GM23338 (cell line): ENCODE measurements around the gene WNT7A.

ENCODE experiments used
- CREB1 ChIP-seq: fragments of 250-450 bp; sonication (Bioruptor Pico); IDR thresholded peaks from 2 replicates; pipeline ENCODE4 v1.5.0; 2020; ENCODE audit warnings: low read depth, mild to moderate bottlenecking, moderate library complexity
- CTCF ChIP-seq, 2 experiments: fragments of 200-600 bp in 1 of 2; sonication (generic) in 1 of 2; conservative IDR thresholded peaks; 2 replicates each; pipeline versions ENCODE4 v1.5.1 to v1.6.1; 2016 to 2017; ENCODE audit warnings: antibody characterized with exemption in 2 of 2, low read depth in 2 of 2, mild to moderate bottlenecking in 2 of 2, moderate library complexity in 1 of 2
- ETS1 ChIP-seq: IDR thresholded peaks from 2 replicates; pipeline ENCODE4 v1.6.1; 2016; ENCODE audit warnings: antibody characterized with exemption
- EZH2 ChIP-seq: fragments of 200-600 bp; sonication (generic); IDR thresholded peaks from one replicate; pipeline ENCODE4 v1.8.0; 2017; ENCODE audit warnings: antibody characterized with exemption, mild to moderate bottlenecking, low read depth; ENCODE audit not compliant: unreplicated experiment
- EZH2phosphoT487 ChIP-seq: fragments of 200-600 bp; sonication (generic); IDR thresholded peaks from one replicate; pipeline ENCODE4 v1.8.1; 2018; ENCODE audit warnings: antibody characterized with exemption; ENCODE audit not compliant: unreplicated experiment
- NANOG ChIP-seq: IDR thresholded peaks from 2 replicates; pipeline ENCODE4 v1.6.1; 2016; ENCODE audit warnings: antibody characterized with exemption, borderline replicate concordance
- POLR2AphosphoS5 ChIP-seq: IDR thresholded peaks from 2 replicates; pipeline ENCODE4 v1.6.1; 2016; ENCODE audit warnings: antibody characterized with exemption, low read depth
- REST ChIP-seq: IDR thresholded peaks from one replicate; pipeline ENCODE4 v1.6.1; 2018; ENCODE audit warnings: antibody characterized with exemption; ENCODE audit not compliant: unreplicated experiment
- ZNF114 ChIP-seq: fragments of 250-450 bp; sonication (Bioruptor Pico); IDR thresholded peaks from 2 replicates; pipeline ENCODE4 v1.5.0; 2020; ENCODE audit warnings: mild to moderate bottlenecking, moderate library complexity

DNA sequence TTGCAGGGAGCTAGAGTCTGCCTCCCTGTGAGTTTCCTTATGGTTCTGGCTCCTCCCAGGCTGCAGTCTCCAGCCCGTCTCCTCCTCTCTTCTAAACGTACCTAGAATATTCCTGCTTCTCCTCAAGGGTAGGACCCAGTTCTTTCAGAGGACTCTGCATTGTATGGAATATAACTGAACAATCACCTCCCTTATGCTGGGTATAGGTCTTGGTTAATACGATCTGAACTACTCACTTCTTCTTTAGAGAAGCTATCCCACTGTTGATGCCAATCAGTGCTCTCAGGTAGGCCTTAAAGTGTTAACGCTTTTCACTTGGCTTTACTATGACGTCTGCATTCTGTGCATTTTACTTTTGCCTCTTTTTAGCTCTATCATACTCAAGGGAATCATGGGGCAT is 98.5 kb downstream of the WNT7A start:
- no peak for TF ChIP-seq CTCF (conservative IDR thresholded peaks at IDR 0.05; ENCODE audit: low read depth in 2 of 2)
- TF ChIP-seq ZNF114, result no peak
- no peak for TF ChIP-seq REST
- TF ChIP-seq EZH2, result no peak
- no peak for TF ChIP-seq CREB1 (CRISPR knock-in tag)
- TF ChIP-seq EZH2phosphoT487, result no peak
- no peak for TF ChIP-seq POLR2AphosphoS5
- no peak for TF ChIP-seq NANOG
- no peak for TF ChIP-seq ETS1
